ENCODE measurements around the gene ACBD6. TPM values are rescaled to one million over a fixed set of nuclear protein-coding genes. Genes with fewer than 3 reads are reported as not detected.

Gene ACBD6
- total RNA-seq, 1 donor: 54.0 TPM

DNA sequence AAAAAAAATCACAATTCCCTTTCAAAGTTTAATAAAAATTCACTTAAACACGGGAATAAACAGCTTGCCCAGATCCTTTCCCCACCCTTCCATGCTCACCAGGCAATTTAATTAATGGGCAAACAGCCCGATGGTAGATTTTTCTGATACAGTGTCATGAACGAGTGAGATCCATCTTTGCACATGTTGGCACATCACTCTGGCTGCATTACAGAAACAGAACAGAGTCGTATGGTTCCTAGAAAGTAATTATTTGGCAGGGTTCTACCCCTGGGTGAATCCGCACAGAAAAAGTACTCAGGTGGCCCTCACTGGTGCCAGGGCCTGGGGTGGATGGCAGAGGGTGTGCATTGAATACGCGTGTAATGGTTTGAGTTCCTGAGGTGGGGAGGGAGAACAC lies 31.8 kb upstream of the ACBD6 start:
- DNase-seq (ENCODE audit: low read depth): no peak
- TF ChIP-seq, protein P1, sequence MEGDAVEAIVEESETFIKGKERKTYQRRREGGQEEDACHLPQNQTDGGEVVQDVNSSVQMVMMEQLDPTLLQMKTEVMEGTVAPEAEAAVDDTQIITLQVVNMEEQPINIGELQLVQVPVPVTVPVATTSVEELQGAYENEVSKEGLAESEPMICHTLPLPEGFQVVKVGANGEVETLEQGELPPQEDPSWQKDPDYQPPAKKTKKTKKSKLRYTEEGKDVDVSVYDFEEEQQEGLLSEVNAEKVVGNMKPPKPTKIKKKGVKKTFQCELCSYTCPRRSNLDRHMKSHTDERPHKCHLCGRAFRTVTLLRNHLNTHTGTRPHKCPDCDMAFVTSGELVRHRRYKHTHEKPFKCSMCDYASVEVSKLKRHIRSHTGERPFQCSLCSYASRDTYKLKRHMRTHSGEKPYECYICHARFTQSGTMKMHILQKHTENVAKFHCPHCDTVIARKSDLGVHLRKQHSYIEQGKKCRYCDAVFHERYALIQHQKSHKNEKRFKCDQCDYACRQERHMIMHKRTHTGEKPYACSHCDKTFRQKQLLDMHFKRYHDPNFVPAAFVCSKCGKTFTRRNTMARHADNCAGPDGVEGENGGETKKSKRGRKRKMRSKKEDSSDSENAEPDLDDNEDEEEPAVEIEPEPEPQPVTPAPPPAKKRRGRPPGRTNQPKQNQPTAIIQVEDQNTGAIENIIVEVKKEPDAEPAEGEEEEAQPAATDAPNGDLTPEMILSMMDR (IDR thresholded peaks at IDR 0.05; ENCODE audit: insufficient read depth, low read length): no peak
- no peak overlapping the region for H3K4me3 ChIP-seq (ENCODE audit: low read depth, low read length)

DNA sequence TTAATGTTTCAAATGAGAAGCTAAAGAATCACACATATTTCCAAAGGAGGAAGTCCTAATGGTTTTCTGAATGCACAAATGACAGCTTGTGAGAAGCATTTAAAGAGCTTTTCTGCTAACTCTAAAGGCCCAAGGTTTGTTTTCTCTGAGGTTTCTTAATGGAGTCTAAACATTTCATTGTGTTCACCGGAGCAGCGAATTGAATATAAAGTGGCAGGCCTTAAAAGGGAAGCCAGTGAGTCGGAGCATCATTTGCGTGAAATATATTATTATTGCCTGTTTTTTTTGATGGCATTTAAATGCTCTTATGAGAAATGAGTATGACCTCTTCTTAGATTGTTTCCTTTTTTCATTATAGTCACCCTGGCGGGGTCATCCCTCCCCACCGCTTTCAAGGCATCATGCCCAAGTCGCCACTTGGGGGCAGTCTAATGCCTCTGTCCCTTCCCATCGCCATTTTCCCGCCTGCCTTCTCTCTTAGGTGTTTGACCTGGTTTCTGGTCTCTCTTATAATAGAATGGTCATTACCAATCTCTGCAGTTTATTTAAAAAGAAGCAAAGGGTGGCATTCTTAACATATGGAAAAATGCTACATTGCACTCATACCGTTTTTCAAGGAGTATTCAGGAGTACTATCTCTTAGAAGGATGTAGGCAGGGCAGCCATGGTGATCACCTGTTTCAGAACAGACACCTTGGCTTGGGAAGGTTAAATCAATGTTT lies 31.1 kb upstream of the ACBD6 start:
- TF ChIP-seq, protein P1 (IDR thresholded peaks at IDR 0.05; ENCODE audit: insufficient read depth, low read length): peak; percentile 90
- peak; percentile 73 for DNase-seq (ENCODE audit: low read depth)
- no peak overlapping the region for H3K4me3 ChIP-seq (ENCODE audit: low read depth, low read length)

DNA sequence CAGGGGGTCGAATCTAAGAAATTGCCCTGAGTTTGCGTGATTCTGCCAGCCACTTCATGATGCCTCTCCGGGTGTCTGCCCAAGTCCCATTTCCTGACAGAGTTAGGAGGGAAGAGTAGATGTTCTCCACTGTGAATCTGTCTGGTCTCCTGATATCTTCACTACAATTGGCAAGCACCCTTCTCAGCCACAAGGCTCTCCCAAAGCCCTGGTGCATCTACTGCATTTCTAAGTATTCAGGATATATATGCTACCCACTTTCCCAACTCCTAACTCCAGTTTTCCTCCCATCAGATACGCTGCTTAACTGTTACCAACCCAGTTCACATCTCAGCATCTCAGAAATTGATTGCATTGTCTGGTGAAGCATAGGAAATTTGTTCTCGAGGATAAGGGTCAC lies 30.5 kb upstream of the ACBD6 start:
- DNase-seq (ENCODE audit: low read depth): no peak
- TF ChIP-seq, protein P1 (IDR thresholded peaks at IDR 0.05; ENCODE audit: insufficient read depth, low read length): no peak
- no peak overlapping the region for H3K4me3 ChIP-seq (ENCODE audit: low read depth, low read length)

DNA sequence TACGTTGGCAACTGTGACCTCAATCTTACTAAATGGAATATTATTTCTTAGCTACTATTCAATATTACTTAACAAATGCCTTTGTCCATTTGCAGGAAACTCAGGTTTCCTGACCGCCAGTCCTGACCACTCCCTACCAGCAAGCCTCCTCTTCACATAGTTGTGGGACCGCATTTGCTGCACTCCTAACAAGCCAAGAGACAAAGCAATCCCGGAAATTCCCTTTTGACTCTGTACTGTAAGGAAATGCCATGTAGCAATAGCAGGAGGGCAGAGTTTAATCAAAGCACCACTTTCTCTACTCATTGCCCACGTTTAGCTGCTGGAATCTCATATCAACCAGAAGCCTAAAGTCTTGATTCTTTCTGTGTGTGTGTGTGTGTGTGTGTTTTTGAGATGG lies 28.1 kb upstream of the ACBD6 start:
- H3K4me3 ChIP-seq (ENCODE audit: low read depth, low read length): no peak overlapping the region
- TF ChIP-seq, protein P1 (IDR thresholded peaks at IDR 0.05; ENCODE audit: insufficient read depth, low read length): no peak
- peak; percentile 85 for DNase-seq (ENCODE audit: low read depth)

DNA sequence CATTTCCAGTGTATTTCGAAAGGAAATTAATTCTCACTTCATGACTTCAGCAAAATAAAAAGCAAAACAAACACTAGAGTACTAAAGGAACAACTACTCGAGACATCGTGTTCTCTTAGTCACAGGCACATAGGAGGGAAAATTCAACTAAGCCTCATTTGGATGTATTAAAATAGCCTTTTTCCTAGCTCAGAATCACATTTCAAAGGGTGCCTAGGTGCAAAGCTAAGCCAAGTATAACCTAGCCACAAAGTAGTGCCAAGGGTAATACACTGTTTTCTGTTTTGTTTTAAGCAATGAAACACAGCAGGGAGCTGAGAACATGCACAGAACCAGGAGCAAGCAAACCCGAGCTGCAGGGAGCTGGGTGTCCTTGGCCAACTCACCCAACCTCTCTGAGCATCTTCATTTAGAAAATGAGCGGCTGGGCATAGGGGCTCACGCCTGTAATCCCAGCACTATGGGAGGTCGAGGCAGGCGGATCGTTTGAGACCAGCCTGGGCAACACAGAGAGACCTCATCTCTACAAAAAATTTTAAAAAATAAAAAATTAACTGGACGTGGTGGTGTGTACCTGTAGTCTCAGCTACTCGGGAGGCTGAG lies 26.6 kb upstream of the ACBD6 start:
- DNase-seq (ENCODE audit: low read depth): no peak
- H3K4me3 ChIP-seq (ENCODE audit: low read depth, low read length): no peak overlapping the region
- TF ChIP-seq, protein P1 (IDR thresholded peaks at IDR 0.05; ENCODE audit: insufficient read depth, low read length): no peak

DNA sequence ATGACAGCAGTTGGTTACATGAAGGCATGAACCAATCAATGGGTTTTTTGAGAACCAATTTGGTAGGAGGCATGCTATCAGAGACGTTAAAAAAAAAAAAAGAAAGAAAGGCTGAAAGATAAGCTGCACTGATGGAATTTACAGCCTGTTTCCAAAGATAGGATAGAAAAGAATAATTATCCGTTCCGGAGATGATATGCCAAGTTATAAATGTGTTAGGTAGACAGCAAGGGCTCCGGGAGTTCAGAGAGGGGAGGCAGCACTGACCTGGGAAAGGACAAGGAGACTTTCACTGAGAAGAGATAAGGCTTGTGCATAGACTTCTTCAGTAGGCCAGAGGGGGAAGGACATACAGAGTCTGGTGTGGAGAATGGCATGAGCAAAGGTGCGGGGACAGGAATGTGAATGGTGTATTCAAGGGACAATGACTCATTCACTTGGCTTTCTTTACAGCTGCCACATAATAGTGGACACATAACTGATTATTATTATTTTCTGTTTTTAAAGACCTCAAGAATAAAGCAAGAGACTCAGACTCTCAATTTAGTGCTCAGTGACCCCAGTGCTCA lies 24.8 kb upstream of the ACBD6 start:
- TF ChIP-seq, protein P1 (IDR thresholded peaks at IDR 0.05; ENCODE audit: insufficient read depth, low read length): no peak
- H3K4me3 ChIP-seq (ENCODE audit: low read depth, low read length): no peak overlapping the region
- DNase-seq (ENCODE audit: low read depth): peak; percentile 50
